DMS 273 (cell line): ENCODE data around the gene KLHL26.
"Not testable (repeated sequence)": the region's sequence is repeated elsewhere in the genome, so short reads cannot be mapped to it uniquely, and the experiment has no call there.

Experiments used
- DNase-seq: peaks from one replicate; lab custom pipeline; 2025; ENCODE audit not compliant: unreplicated experiment; lab: John Stamatoyannopoulos, UW

Gene KLHL26

GRCh38 chr19:18600692-18601397, 36.0 kb upstream of the KLHL26 start:
- DNase-seq = not testable (repeated sequence)

- no peak for DNase-seq
Measured at GRCh38 chr19:18601875-18602274, 35.0 kb upstream of the KLHL26 start.

GRCh38 chr19:18603255-18603957, 33.4 kb upstream of the KLHL26 start:
- peak; percentile 76 for DNase-seq

DNA sequence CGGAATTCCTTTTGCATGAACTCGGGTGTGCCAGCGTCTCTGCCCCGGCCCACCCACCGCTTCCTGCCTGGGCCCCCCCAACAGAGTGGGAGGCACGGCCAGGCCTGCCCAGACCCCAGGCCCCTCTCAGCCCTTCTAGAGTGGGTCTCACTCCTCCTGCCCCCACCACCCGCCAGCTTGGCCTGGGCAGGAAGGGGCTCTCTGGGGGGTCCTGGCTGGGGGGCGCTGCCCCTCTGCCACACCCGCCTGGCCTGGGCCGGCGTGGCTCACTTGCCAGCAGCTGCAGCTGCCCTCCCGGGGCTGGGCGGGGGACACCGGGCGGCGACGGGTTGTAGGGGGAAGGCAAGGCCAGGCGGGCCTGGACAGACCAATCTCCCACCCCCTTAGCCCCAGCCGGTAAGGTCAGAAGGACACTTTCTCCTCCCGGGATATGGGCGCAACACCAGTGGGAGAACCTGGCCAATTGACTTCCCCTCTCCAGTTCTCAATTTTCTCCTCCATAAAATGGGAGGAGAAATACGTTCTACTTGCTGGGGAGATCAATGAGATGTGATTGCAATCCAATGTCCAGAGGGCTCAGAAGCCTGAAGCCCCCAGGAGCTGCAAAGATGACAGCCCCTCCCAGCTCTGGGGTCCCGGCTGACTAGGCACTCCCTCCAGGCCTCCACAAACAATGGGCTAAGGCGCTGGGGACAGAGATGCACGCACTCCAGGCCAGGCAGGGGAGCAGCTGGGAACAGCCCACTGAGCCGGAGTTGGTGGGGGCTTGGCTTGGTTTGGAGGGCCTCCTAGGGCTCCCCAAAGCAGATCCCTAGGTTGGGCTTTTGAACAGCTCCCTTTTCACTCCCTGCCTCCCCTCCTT, 32.6 kb upstream of the KLHL26 start:
- DNase-seq = no peak

DNA sequence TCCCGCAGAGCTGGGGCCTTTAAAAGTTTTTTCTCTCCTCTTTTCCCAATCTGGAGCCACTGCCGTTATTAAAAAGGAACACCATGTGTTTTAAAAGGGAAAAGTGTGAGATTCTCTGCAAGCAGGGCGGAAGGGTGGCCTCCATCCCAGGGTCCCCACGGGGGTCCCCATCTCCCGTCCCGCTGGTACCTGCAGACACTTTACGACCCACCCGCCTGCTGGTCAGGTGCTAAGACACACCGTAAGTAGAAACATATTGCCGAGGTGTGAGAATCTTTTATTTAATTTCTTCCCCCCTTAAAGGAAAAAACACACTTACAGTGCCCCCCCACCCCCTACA, 32.0 kb upstream of the KLHL26 start:
- DNase-seq = no peak

GRCh38 chr19:18605196-18605545, 31.7 kb upstream of the KLHL26 start:
- no peak for DNase-seq

GRCh38 chr19:18605546-18606280, 31.1 kb upstream of the KLHL26 start:
- DNase-seq = peak; percentile 48

- no peak for DNase-seq
Measured at GRCh38 chr19:18606281-18607225, 30.3 kb upstream of the KLHL26 start, which contains the start of gene CRLF1. TSS of gene CRLF1 (minus strand) at chr19:18606799. CDS start at chr19:18606656, 143 bp downstream.

- peak; percentile 60 for DNase-seq
Measured at GRCh38 chr19:18607226-18608101, 29.4 kb upstream of the KLHL26 start.

GRCh38 chr19:18608102-18608804, 28.6 kb upstream of the KLHL26 start:
- no peak for DNase-seq

- DNase-seq = no peak
Measured at GRCh38 chr19:18608805-18609716, 27.8 kb upstream of the KLHL26 start.

GRCh38 chr19:18609717-18610051, 27.1 kb upstream of the KLHL26 start:
- no peak for DNase-seq

- no peak for DNase-seq
Measured at GRCh38 chr19:18610245-18610555, 26.6 kb upstream of the KLHL26 start.

GRCh38 chr19:18610556-18611326, 26.1 kb upstream of the KLHL26 start:
- no peak for DNase-seq

DNA sequence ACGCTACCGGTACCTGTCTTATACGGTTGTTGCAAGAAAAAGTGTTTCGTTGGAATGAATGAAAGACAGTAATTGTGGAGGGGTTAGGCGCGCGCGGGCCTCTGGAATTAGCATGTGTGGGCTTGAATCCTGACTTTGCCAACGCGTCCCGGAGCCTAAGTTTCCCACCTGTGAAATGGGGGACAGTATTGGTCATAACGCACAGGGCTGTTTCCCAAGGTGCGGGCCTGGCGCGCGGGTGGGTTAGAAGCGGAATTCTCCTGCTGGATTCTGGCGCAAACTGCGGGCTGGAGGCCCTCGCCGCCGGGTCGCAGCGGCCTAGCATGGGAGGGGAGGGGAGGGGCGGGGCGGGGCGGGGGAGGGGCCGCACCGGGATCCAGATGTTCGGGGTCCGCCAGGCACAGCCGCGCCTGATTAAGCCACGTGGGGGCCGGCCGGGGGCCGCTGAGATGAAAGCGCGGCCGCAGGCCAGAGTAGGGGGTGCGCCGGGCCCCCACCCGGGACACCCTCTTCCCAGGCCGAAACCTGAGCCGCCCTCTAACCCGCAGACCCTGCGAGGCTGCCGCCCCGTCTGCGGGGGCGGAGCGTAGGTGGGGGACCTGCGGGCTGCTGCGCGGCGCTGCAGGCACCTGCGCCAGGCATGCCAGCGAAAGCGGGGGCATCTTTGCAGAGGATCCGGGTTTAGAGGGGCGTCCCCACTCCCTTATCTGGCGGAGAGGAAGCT, 25.3 kb upstream of the KLHL26 start:
- DNase-seq = peak; percentile 62

DNA sequence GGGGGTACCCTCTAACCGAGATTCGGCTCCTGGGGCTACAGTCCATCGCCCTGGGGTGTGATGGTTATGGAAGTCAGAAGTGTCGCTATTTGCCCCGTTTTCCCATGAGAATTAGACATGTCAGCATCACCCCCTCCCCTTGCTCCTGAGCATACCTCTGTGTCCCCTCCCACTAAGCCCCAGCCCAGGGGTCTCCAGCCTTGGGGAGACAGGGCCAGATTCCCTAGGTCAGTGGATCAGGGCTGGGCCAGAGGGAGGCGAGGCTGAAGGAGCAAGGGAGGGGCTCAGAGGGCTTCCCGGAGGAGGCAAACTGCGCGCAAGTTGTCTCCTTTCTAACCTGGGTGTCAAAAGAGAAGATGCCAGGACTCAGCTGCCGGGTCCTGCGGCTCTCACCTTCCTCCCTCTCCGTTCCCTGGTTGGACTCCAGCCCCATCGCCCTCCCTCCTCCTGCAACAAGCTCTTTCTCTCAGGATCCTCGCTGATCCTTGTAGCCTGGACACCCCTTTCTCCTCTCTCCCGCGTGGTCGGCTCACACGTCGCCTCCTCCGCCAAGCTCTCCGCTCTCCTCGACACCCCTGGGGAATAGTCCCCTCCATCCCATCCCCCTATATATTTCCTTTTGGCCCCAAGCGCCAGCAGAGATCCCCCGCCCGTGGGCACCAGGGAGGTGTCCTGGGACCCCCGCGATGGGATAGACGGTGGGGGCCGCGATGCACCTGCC, 24.6 kb upstream of the KLHL26 start:
- peak; percentile 49 for DNase-seq
